ENCODE results near the gene IQSEC3.

DNA sequence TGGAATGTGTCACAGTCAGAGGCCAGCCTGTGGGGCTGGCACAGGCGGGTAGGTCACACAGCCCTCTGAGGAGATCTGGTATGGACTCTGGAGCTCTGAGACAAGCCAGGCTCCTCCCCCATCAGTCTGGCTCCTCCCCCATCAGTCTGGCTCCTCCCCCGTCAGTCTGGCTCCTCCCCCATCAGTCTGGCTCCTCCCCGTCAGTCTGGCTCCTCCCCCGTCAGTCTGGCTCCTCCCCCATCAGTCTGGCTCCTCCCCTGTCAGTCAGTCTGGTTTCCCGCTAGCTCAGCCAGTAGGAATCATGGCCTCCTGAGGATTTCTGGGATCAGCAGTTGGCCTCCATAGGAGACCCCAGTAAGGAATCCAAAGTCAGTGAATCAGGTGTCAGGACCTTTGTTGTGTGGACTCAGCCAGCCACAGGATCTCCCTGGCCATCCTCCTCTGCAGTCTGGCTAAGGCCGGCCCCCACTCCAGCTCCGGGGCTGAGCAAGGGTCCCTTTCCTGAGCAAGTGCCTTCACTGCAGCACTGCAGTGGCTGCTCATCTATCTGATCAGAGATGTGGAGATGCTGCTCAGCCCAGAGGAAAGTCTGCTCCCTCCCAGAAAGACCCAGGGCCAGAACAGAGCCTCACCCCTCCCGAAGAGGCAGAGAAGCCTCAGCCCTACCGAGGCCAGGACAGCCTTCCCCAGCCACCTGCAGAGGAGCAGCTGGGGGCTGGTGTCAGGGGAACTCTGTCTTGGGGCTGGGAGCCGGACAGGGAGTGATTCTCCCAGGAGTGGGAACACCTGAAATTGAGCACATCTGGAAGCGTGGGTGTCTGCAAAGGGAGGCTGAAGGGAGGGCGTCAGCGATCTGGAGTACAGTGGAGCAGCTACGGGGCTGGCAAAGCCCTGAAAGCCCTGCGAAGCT lies 35.7 kb downstream of the IQSEC3 start:
- TF ChIP-seq, protein P1, sequence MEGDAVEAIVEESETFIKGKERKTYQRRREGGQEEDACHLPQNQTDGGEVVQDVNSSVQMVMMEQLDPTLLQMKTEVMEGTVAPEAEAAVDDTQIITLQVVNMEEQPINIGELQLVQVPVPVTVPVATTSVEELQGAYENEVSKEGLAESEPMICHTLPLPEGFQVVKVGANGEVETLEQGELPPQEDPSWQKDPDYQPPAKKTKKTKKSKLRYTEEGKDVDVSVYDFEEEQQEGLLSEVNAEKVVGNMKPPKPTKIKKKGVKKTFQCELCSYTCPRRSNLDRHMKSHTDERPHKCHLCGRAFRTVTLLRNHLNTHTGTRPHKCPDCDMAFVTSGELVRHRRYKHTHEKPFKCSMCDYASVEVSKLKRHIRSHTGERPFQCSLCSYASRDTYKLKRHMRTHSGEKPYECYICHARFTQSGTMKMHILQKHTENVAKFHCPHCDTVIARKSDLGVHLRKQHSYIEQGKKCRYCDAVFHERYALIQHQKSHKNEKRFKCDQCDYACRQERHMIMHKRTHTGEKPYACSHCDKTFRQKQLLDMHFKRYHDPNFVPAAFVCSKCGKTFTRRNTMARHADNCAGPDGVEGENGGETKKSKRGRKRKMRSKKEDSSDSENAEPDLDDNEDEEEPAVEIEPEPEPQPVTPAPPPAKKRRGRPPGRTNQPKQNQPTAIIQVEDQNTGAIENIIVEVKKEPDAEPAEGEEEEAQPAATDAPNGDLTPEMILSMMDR (IDR thresholded peaks at IDR 0.05; ENCODE audit: low read length): no peak
- TF ChIP-seq EZH2phosphoT487 (IDR thresholded peaks at IDR 0.05; ENCODE audit: low read length) (no peak), EZH2 (optimal IDR thresholded peaks at IDR 0.05; ENCODE audit: low read depth, low read length) (no peak)
